Measurements from ENCODE around the gene GLIS2.

GLIS2 gene
- 0 to 0.33 (median 0.05) reads per million in 18 experiments for total RNA-seq

DNA sequence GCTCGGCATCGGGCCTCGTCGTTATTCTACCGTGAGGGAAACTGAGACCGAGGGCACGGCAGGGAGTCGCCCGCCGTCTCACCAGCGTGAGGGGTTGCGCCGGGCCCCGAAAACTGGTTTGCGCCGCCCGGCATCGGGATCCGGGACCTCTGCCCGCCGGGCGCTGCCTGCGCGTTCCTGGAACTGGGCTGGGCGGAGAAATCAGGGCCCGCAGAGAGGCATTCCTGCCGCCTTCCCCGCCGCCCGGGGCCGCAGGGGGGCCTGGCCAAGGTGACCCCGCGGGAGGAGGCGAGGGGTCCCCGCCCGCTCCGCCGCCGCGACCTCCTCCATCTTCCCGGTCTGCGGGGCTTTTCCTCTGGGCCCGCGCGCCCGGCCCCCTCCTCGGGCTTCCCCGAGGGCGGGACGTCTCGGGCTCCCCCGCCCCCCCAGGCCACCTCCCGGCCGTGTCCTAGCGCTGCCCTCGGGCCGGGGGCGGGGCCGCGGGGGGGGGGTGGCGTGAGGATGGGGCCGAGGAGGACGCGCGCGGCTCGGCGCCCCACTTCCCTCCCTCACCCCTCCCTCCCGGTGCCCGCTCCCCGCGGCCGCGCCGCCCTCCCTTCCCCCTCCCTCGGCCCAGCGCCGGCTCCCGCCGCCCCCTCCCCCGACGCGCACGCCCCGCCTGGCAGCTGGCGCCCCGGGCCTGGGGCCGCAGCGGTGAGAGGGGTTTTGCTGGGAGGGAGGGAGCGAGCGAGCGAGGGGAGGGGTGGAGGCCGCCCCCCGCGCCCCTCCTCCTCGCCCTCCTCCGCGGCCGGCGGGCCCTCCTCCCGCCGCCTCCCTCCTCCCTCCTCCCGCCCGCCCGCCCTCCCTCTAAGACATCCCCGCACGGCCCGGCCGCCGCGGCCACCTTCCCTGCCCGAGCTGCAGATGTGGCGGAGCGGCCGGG is at the start of gene GLIS2:
TSS of gene GLIS2 (plus strand) at position 882 of the 922 bp plus-strand sequence. CDS start 16,214 bp downstream, outside the sequence.
- DNase-seq = no peak

DNA sequence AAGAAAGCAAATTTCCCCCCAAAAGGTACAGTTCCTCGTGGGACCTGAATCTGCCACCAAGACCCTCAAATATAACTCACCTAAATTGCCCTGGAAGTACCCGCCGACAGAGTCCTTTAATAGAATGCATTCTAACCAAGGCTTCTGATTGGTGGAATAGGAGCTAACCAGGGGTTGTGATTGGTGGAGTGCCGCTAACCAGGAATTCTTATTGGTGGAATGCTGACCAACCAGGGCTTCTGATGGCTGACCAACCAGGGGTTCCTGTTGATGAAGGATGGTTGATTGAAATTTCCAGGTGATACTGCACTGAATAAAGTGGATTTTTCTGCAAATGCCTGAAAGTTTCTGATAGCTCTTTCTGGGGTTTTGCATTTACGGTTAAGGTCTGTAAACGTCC is 49.5 kb upstream of the GLIS2 start:
- DNase-seq = no peak

DNA sequence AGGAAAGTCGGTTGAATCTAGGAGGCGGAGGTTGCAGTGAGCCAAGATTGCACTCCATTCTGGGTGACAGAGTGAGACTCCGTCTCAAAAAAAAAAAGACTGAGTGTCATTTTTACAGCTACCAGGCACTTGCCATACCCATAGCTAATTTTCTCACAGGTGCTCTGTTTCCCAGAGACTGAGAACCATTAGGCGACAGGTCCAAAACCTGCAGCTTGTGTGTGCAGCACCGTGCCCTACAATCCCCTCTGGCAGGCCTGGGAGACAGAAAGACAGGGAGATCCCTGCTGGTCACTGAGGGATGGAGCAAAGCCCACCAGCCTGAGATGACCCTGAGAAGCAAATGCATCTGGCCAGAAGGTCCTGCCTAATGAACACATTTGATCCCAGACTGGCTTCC is 45.8 kb upstream of the GLIS2 start:
- DNase-seq = no peak

DNA sequence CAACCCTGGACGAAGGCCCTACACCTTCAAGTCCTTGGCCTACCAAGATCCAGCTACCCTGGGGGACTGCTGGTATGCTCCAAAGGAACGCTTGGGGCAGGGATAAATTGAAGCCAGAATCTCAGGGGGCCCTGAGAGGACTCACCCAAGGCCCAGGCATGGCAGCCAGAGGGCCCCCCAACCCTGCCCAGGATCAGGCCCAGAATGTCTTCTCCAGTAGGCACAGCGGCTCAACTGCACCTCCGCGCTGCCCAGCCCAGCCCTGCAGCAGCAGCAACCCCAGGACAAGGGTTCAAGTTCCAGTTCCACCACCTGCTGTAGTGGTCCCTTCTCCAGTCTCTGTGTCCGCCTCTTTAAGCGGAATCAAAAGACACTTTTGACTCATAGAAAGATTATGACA is 45.3 kb upstream of the GLIS2 start:
- no peak for DNase-seq

DNA sequence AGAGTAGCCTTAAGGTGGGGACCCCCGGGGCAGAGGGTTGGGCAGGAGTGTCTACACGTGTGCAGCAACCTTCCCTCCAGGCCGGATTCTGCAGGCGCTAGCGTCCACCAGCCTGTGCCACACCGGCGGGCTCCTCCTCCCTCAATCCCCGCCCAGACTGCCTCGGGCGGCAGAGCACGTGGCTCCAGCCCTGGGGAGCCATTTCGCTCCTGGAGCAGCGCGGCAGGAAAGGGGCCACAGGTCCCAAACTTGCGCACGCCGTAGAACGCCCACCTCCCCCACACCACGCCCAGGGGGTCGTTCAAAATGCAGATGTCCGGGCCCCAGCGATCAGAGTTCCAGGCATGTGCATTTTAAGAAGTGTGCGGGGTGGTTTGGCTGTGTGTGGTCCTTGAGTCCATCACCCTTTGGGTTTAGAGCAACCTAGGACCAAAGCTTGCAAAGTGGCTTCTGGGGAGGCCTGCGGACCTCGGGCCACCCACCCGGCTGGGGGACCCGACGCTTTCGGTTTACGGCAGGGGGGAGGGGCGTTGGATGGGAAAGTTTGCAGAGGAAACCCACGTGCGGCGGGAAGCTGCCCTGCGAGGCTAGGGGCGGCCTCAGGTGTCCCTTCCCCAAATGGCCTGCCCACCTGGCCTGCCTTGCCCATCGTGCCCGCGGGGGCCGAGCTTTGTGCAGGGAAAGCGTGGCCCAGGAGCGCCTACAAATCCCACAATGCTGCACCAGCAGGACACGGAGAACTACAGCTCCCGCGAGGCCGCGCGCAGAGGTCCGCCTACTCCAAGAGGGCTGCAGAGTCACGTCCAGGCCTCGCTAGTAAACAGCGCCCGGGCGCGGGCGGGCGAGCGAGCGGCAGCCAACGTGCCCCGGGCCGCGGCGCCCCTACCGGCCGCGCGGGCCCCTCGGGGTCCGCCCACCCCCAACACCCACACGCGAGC is 44.4 kb upstream of the GLIS2 start:
- DNase-seq = peak; percentile 88 to 95

DNA sequence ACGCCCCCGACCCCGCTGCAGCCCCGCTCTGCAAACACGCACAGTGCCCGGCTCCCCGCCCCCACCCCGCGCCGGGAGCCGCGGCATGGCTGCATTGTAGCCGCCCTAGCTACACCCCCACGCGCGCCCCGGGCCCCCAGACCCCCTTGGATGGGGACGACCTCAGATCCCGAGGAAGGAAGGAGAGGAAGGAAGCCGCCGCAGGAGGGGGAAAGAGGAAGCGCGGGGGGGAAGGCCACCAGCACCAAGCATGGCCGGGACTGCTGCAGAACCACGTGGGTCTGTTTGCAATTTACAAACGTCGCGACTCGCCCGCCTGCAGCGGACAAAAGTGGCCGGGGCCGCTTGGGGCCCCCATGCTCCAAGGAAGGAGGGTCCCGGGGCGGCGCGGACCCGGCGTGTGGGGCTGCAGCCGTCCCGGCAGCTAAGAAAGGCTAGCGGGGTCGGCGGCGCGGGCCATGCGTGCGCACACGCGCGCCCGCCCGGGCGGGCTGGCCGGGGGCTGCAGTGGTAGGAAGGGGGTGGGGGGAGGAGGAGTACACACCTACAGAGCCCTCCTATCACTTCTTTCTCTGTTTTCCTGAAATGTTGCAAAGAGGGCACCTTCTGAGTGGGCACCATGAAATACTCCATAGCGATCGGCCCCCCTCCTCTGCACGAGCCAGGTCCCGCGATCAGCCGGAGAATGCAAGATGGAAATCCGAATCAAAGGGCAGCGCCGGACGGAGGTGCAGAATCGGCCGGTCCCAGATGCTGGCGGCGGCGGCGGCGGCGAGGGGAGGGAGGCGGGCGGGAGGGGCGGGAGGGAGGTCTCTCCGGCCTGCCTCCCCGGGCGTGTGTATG is 43.5 kb upstream of the GLIS2 start:
- peak; percentile 63 to 83 for DNase-seq

DNA sequence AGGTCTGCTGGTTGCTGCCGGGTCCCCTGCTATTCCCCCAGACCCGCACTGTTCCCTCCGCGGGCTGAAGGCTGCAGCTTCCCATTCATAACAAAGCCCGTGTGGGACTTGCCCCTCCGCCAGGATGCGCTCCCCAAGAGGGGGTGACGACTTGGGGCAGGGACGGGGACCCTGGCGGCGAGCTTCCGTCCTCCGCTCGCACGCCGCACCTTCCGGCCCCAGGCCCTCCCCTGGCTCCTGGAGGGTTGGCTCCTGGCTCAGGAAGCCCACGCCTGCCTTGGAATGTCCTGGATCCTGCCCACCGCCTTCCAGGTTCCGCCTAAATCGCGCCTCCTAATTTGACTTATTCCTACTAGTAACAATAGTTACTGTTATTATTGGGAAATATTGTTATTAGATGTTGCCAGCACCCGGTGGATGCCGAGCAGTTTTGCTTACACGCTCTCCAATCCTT is 42.0 kb upstream of the GLIS2 start:
- peak; percentile 48 to 56 for DNase-seq

DNA sequence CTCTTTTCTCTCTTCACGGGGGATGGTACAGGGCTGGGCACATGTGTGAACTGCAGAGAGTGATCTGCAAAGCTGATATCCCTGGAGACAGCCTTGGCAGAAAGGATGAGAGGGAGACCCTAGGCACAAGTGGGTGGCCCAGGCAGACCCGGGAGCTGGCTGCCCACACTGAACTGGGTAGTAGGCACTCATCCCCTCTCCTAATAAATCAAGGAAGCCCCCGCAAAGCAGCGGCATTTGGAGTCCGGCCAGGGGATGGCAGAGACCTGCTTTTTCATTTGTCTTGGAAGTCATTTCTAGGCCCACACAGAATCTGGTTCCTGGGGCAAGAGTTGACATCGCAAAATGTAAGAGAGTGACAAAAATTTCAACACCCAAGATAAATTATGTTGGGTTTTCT is 40.0 kb upstream of the GLIS2 start:
- no peak for DNase-seq

DNA sequence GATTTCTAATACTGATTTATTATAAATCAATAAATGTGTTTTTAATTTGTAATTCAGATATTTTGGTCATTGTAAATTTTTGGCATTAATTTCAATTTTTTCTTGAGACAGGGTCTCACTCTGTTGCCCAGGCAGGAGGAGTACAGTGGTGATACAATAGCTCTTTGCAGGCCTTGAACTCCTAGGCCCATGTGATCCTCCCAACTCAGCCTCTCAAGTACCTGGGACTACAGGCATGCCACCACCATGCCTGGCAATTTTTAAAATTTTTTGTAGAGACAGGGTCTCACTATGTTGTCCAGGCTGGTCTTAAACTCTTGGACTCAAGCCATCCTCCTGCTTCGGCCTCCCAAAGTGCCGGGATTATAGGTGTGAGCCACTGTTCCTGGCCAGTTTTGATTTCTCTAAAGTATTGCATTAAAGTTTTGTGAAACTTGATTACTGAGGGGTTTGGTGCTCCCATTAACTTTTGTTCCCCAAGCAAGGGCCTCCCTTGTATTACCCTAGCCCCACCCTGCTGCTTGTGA is 37.8 kb upstream of the GLIS2 start:
- DNase-seq = no peak

DNA sequence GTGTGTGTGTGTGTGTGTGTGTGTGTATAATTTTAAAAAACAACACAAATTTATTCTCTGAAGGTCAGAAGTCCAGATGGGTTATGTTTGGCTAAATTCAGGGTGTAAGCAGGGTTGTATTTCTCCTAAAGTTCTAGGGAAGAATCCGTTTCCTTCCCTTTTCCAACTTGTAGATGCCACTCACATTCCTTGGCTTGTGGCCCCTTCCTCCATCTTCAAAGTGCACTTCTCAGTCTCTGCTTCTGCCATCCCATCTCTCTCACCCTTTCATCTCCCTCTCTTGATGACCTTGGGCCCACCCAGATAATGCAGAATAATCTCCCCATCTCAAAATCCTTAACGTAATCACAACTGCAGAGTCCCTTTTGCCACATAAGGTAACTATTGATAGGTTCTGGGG is 35.2 kb upstream of the GLIS2 start:
- DNase-seq = no peak

DNA sequence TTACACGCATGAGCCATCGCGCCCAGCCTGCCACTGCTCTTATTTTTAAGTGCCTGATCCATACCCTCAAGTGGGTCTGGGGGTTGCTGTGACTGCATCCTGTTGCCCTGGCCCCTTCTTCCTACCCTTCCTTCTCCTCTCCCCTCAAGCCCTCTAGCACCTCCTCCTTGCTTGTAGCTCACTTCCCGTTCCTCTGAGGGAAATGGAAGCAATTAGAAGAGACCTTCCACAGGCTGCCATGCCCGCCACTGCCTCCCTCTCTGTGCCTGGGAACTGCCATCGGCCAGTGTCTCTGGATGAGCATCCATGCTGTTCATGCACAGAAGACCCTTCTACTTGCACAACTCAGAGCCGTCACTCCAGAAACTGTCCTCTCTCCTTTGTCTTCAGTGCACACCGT is 32.4 kb upstream of the GLIS2 start:
- DNase-seq = peak; percentile 23 to 30

DNA sequence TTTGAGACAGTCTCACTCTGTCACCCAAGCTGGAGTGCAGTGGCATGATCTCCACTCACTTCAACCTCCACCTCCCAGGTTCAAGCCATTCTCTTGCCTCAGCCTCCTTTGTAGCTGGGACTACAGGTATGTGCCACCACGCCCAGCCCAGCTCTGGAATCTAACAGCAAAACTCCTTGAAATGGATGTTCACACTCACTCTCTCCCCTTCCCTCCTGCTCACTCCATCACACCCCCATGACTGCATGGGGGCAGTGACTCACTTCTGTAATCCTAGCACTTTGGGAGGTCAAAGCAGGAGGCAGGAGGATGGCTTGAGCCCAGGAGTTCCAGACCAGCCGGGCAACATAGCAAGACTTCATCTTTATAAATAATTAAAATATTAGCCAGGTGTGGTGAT is 31.9 kb upstream of the GLIS2 start:
- DNase-seq = no peak

DNA sequence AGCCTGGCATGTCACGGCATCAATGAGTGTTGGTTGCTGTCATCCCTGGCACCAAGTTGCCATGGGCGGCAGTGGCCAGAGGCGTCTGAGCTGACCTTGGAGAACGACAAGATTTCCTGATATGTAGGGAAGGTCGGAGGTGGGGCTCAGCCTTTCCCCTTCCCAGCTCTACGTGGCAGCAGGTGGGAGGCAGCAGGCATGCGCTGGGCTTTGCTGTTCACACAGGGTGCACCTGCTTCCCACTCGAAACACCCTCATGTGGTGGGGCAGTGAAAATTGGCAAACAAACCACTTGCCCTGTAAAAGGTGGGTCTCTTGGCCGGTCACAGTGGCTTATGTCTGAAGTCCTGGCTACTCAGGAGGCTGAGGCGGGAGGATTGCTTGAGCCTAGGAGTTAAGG is 30.7 kb upstream of the GLIS2 start:
- no peak for DNase-seq

DNA sequence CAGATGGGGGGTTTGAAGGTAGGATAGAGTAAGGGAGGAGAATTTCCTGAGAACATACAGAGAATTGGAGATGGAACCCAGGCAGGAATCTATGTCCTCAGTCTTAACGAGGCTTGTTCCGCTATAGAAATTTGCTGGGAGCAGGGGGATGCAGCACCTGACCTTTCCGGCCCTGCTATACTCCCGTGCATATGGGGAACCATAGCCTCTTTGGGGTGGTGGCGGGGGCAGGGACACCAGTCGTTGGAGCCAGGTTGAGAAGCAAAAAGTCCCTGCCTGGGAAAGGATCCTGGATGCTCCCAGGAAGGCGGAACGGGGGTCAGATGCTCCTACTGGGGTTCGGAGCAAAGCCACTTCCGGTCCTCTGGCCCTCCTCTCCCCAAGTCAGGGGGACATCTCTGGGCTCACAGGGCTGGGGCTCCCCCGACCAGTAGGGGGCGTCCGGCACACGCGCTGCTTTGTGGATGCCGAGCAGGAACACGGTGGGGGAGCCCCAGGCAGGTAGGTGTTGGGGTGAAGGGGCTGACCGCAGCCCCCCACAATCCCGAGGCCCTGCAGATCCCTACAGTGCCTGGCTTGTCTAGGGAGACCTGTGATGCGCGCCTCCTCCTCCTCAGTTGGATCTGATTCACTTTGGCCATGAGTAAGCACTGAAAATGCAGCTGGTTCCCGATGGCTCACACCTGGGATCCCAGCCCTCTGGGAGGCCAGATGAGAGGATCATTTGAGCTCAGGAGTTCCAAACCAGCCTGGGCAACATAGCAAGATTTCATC is 27.5 kb upstream of the GLIS2 start:
- DNase-seq = peak; percentile 53 to 64

DNA sequence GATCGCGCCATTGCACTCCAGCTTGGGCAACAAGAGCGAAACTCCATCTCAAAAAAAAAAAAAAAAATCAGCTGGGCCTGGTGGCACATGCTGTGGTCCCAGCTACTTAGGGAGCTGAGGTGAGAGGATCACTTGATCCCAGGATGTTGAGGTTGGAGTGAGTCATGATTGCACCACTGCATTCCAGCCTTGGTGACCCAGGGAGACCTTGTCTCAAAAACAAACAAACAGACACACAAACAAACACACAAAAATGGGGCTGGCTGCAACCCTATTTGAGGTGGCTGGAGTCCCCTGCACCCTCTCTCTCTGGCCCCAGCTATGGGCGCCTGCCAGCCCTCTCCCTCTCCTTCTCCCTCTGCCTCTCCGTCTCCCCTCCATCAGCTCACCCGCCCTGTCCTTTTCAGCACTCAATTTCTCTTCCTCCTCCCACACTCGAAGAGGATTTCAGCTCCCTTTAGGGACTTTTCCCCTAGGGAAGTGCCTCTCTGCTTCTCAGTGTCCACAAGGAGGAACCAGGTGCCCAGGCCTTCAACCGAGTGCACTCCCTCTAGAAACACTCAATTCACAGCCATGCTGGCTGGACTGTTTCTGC is 25.5 kb upstream of the GLIS2 start:
- peak; percentile 57 to 81 for DNase-seq

DNA sequence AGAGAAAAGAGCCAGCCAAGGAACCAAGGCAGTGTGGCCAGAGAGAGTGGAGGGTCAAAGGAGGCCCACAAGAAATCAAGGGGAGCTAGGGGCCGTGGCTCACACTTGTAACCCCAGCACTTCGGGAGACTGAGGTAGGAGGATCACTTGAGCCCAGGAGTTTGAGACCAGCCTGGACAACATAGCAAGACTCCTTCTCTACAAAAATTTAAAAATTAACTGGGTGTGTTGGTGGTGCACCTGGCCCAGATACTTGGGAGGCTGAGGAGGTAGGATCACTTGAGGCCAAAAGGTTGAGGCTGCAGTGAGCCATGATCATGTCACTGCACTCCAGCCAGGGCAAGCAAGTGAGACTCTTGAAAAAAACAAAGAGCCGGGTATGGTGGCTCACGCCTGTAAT is 24.2 kb upstream of the GLIS2 start:
- DNase-seq = no peak

DNA sequence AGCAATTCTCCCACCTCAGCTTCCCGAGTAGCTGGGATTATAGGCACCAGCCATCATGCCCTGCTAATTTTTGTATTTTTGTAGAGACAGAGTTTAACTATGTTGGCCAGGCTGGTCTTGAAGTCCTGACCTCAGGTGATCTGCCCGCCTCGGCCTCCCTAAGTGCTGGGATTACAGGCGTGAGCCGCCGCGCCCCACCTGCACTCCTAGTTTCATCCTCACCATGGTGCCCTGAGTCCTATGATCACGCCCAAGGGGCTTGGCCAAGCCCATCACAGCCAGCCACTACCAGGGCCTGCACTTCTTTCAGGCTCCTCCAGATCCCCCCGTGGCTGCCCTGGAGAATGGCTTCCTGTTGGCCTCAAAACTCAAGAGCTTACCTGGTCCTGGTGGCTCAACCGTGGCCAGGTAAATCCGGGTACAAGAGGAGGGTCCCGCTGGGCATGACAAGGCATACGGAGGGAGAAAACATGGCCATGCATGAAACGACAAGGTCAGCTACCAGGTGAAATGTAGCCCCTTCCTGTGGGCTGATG is 22.6 kb upstream of the GLIS2 start:
- no peak for DNase-seq

DNA sequence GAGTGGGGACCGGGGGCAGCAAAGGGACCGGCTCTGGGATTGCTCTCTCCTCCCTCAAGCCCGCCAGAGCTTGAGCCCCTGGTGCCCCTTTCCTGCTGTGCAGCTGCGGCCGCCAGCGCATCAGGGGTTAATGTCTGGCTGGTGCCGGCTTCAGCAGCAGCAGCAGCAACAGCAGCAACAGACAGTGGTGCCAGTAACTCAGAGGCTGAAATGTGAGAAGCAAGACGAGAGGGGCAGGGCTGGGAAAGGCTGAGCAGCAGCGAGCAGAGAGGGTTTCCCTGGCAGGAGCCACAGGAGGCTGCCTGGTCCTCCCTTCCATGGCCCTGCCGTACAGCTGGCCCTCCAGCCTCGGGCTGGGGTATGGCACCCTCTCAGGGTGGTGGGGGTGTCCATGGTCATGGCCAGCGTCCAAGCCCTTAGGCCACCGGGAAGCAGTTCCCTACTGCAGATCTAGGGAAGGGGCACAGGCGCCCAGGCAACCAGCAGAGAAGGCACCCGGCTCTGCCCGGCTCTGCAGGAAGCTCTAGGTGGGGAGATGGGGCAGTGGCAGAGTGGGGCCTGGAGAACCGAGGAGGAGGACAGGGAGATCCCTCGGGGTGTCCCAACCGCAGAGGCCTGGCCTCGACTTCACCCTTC is 21.9 kb upstream of the GLIS2 start:
- DNase-seq = no peak

DNA sequence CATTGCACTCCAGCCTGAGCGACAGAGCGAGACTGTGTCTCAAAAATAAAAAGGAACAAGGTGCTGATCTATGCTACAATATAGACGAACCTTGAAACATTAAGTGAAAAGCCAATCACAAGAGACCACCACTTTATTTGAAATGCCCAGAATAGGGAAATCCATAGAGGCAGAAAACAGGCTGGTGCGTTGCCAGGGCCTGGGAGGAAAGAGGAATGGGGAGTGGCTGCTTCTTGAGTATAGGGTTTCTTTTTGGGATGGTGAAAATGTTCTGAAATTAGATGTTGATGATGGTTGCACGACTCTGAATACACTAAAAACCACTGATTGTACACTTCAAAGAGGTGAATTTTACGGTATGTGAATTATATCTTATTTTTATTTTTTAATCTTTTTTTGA is 20.3 kb upstream of the GLIS2 start:
- no peak for DNase-seq

DNA sequence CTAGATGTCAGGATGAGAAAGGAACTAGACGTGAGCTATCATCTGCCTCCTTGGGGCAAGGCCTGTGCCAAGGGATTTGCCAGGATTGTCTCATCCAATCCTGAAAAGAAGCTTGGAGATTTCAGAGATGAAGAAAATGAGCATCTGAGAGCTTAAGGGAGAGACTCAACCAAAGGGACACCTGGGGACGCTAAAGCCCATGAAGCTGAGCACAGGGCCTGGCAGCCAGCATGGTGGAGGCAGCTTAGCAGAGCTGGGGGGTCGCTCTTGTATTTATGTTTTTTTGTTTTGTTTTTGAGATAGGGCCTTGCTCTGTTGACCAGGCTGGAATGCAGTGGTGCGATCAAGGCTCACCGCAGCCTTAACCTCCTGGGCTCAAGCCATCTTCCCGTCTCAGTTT is 18.4 kb upstream of the GLIS2 start:
- no peak for DNase-seq

All from inflammatory macrophage (primary cell).